Measurements from ENCODE around the gene RUNX2. TPM values are rescaled to one million over a fixed set of nuclear protein-coding genes. Genes with fewer than 3 reads are reported as not detected.

The RUNX2 gene
- total RNA-seq, 1 donor from 2014 or later = 6.3 TPM

GRCh38 chr6:45617441-45617840 lies 289.3 kb downstream of the RUNX2 start:
- DNase-seq (ENCODE audit: low spot score) = no peak

GRCh38 chr6:45618259-45618658 lies 290.1 kb downstream of the RUNX2 start:
- no peak for DNase-seq (ENCODE audit: low spot score)

GRCh38 chr6:45619211-45619760 lies 291.2 kb downstream of the RUNX2 start:
- DNase-seq (ENCODE audit: low spot score) = no peak

- DNase-seq (ENCODE audit: low spot score) = no peak
Measured at GRCh38 chr6:45619994-45620471, 291.9 kb downstream of the RUNX2 start.

GRCh38 chr6:45624228-45624627 lies 296.1 kb downstream of the RUNX2 start:
- no peak for DNase-seq (ENCODE audit: low spot score)

GRCh38 chr6:45625191-45625664 lies 297.1 kb downstream of the RUNX2 start:
- DNase-seq (ENCODE audit: low spot score) = no peak

GRCh38 chr6:45626087-45626891 lies 298.2 kb downstream of the RUNX2 start:
- DNase-seq (ENCODE audit: low spot score) = peak; percentile 74

GRCh38 chr6:45630314-45630713 lies 302.2 kb downstream of the RUNX2 start:
- no peak for DNase-seq (ENCODE audit: low spot score)

GRCh38 chr6:45630801-45631200 lies 302.7 kb downstream of the RUNX2 start:
- no peak for DNase-seq (ENCODE audit: low spot score)

- DNase-seq (ENCODE audit: low spot score) = no peak
Measured at GRCh38 chr6:45631396-45631795, 303.3 kb downstream of the RUNX2 start.

GRCh38 chr6:45633272-45633908 lies 305.3 kb downstream of the RUNX2 start:
- no peak for DNase-seq (ENCODE audit: low spot score)

GRCh38 chr6:45634231-45634630 lies 306.1 kb downstream of the RUNX2 start:
- no peak for DNase-seq (ENCODE audit: low spot score)

- no peak for DNase-seq (ENCODE audit: low spot score)
Measured at GRCh38 chr6:45635284-45635867, 307.2 kb downstream of the RUNX2 start.

- DNase-seq (ENCODE audit: low spot score) = no peak
Measured at GRCh38 chr6:45637056-45637455, 308.9 kb downstream of the RUNX2 start.

GRCh38 chr6:45637611-45638257 lies 309.6 kb downstream of the RUNX2 start:
- DNase-seq (ENCODE audit: low spot score) = no peak

GRCh38 chr6:45640081-45640491 lies 312.0 kb downstream of the RUNX2 start:
- peak; percentile 44 for DNase-seq (ENCODE audit: low spot score)

- DNase-seq (ENCODE audit: low spot score) = no peak
Measured at GRCh38 chr6:45640811-45641210, 312.7 kb downstream of the RUNX2 start.

GRCh38 chr6:45642331-45643125 lies 314.4 kb downstream of the RUNX2 start:
- no peak for DNase-seq (ENCODE audit: low spot score)

GRCh38 chr6:45643126-45643525 lies 315.0 kb downstream of the RUNX2 start:
- no peak for DNase-seq (ENCODE audit: low spot score)

- no peak for DNase-seq (ENCODE audit: low spot score)
Measured at GRCh38 chr6:45644720-45645119, 316.6 kb downstream of the RUNX2 start.

- DNase-seq (ENCODE audit: low spot score) = no peak
Measured at GRCh38 chr6:45645302-45645701, 317.2 kb downstream of the RUNX2 start.

Data from umbilical cord (tissue), 2 donors.